CD4-positive, alpha-beta T cell treated with Interleukin-4 for 4 hours (primary cell): Measurements from ENCODE around the gene PROM2.

Source experiments
- DNase-seq: peaks from one replicate; pipeline ENCODE4 v3.0.0-alpha.2; 2020

The PROM2 gene

GRCh38 chr2:95326433-95327140 is 52.3 kb downstream of the PROM2 start:
- DNase-seq, result no peak

GRCh38 chr2:95327861-95328260 is 53.6 kb downstream of the PROM2 start:
- DNase-seq, result no peak

GRCh38 chr2:95328358-95329125 is 54.3 kb downstream of the PROM2 start:
- DNase-seq, result no peak

GRCh38 chr2:95329401-95329800 is 55.2 kb downstream of the PROM2 start:
- no peak for DNase-seq

- DNase-seq, result no peak
Observed at GRCh38 chr2:95329891-95330793, 55.9 kb downstream of the PROM2 start.

GRCh38 chr2:95330794-95331338 is 56.6 kb downstream of the PROM2 start:
- DNase-seq, result no peak

GRCh38 chr2:95331606-95332005 is 57.4 kb downstream of the PROM2 start:
- no peak for DNase-seq

- DNase-seq, result no peak
Observed at GRCh38 chr2:95332036-95332435, 57.8 kb downstream of the PROM2 start.

- DNase-seq, result no peak
Observed at GRCh38 chr2:95333056-95333455, 58.8 kb downstream of the PROM2 start.

- no peak for DNase-seq
Observed at GRCh38 chr2:95333888-95334338, 59.7 kb downstream of the PROM2 start.

GRCh38 chr2:95334916-95335641 is 60.8 kb downstream of the PROM2 start:
- no peak for DNase-seq

- no peak for DNase-seq
Observed at GRCh38 chr2:95336406-95336805, 62.2 kb downstream of the PROM2 start.

- no peak for DNase-seq
Observed at GRCh38 chr2:95337829-95338228, 63.6 kb downstream of the PROM2 start.
